ENCODE measurements around the gene IPCEF1.

DNA sequence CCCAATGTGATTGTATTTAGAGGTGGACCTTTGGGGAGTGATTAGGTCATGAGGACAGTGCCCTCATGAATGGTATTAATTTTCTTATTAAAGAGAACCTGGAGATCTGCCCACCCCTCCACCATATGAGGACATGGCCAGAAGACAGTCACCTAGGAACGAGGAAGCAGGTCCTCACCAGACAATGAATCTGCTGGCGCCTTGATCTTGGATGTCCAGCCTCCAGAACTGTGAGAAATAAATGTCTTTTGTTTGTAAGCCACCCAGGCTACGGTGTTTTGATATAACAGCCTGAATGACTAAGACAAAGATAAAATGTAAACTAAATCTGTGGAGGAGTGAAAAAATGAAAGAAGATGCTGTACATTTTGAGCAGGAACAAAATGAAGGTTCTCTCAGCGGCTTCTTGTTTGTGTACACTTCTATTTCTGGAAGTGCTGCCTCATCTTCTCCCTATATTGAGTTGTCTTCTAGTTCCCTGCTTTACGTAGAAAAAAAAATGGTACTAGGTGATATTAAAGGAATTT lies 1.5 kb upstream of the IPCEF1 start:
- TF ChIP-seq POLR2A (IDR thresholded peaks at IDR 0.05): no peak
- TF ChIP-seq, protein P1, sequence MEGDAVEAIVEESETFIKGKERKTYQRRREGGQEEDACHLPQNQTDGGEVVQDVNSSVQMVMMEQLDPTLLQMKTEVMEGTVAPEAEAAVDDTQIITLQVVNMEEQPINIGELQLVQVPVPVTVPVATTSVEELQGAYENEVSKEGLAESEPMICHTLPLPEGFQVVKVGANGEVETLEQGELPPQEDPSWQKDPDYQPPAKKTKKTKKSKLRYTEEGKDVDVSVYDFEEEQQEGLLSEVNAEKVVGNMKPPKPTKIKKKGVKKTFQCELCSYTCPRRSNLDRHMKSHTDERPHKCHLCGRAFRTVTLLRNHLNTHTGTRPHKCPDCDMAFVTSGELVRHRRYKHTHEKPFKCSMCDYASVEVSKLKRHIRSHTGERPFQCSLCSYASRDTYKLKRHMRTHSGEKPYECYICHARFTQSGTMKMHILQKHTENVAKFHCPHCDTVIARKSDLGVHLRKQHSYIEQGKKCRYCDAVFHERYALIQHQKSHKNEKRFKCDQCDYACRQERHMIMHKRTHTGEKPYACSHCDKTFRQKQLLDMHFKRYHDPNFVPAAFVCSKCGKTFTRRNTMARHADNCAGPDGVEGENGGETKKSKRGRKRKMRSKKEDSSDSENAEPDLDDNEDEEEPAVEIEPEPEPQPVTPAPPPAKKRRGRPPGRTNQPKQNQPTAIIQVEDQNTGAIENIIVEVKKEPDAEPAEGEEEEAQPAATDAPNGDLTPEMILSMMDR (IDR thresholded peaks at IDR 0.05): no peak

All from transverse colon (tissue), 3 donors.